Activated naive CD8-positive, alpha-beta T cell treated with anti-CD3 and anti-CD28 coated beads for 36 hours (primary cell): ENCODE data around the gene EYA4. TPM values are rescaled to one million over a fixed set of nuclear protein-coding genes. Genes with fewer than 3 reads are reported as not detected.

Source experiments
- DNase-seq: peaks from one replicate; pipeline ENCODE4 v3.0.0; 2021
- H3K27ac Mint-ChIP-seq: one replicate; pipeline ENCODE4 v1.8.0; 2022; ENCODE audit warnings: mild to moderate bottlenecking, moderate library complexity, mixed read lengths
- H3K27me3 Mint-ChIP-seq: one replicate; pipeline ENCODE4 v1.8.0; 2022; ENCODE audit warnings: mild to moderate bottlenecking, mixed read lengths
- H3K36me3 Mint-ChIP-seq: one replicate; pipeline ENCODE4 v1.8.0; 2021; ENCODE audit warnings: mild to moderate bottlenecking, mixed read lengths
- H3K4me1 Mint-ChIP-seq: one replicate; pipeline ENCODE4 v1.8.0; 2021; ENCODE audit warnings: mixed read lengths
- H3K4me3 Mint-ChIP-seq: one replicate; pipeline ENCODE4 v1.8.0; 2022; ENCODE audit warnings: mild to moderate bottlenecking, moderate library complexity, mixed read lengths
- H3K9me3 Mint-ChIP-seq: one replicate; pipeline ENCODE4 v1.8.0; 2022; ENCODE audit warnings: mixed read lengths
- total RNA-seq, 2 experiments: library from RNA; stranded (reverse); gene quantifications; one replicate each; pipeline ENCODE4 v1.2.3, GENCODE V29; 2021

The EYA4 gene
- total RNA-seq, 2 experiments from 2014 or later: not detected

- Mint-ChIP-seq H3K9me3 (no peaks in the 10 kb centered on the region), H3K36me3 (no peaks in the 10 kb centered on the region), H3K4me3 (no peak overlapping the region), H3K4me1 (no peaks in the 10 kb centered on the region), H3K27ac (no peak overlapping the region), H3K27me3 (no peaks in the 10 kb centered on the region)
- no peak for DNase-seq
Observed at GRCh38 chr6:133404728-133405127, 163.6 kb downstream of the EYA4 start.

- DNase-seq: no peak
- Mint-ChIP-seq H3K4me3 (no peak overlapping the region), H3K27ac (no peak overlapping the region), H3K9me3 (no peaks in the 10 kb centered on the region), H3K4me1 (no peaks in the 10 kb centered on the region), H3K27me3 (no peaks in the 10 kb centered on the region), H3K36me3 (no peaks in the 10 kb centered on the region)
Observed at GRCh38 chr6:133407320-133408100, 166.4 kb downstream of the EYA4 start.

GRCh38 chr6:133408132-133408531, 167.0 kb downstream of the EYA4 start:
- no peaks in the 10 kb centered on the region for H3K4me1 Mint-ChIP-seq
- no peaks in the 10 kb centered on the region for H3K9me3 Mint-ChIP-seq

GRCh38 chr6:133408543-133408942, 167.4 kb downstream of the EYA4 start:
- no peaks in the 10 kb centered on the region for H3K36me3 Mint-ChIP-seq
- no peaks in the 10 kb centered on the region for H3K27me3 Mint-ChIP-seq
- H3K4me1 Mint-ChIP-seq: no peaks in the 10 kb centered on the region
- H3K27ac Mint-ChIP-seq: no peak overlapping the region
- DNase-seq: no peak
- H3K9me3 Mint-ChIP-seq: no peaks in the 10 kb centered on the region
- H3K4me3 Mint-ChIP-seq: no peak overlapping the region

More at GRCh38 chr6:133408132-133408531, 167.0 kb downstream of the EYA4 start:
- no peak overlapping the region for H3K4me3 Mint-ChIP-seq
- no peak overlapping the region for H3K27ac Mint-ChIP-seq
- no peaks in the 10 kb centered on the region for H3K27me3 Mint-ChIP-seq
- no peaks in the 10 kb centered on the region for H3K36me3 Mint-ChIP-seq
- DNase-seq: no peak

GRCh38 chr6:133410638-133411435, 169.7 kb downstream of the EYA4 start:
- H3K36me3 Mint-ChIP-seq: no peaks in the 10 kb centered on the region

GRCh38 chr6:133411757-133412156, 170.6 kb downstream of the EYA4 start:
- DNase-seq: no peak
- Mint-ChIP-seq H3K4me3 (no peak overlapping the region), H3K36me3 (no peaks in the 10 kb centered on the region), H3K9me3 (no peaks in the 10 kb centered on the region), H3K4me1 (no peaks in the 10 kb centered on the region), H3K27ac (no peak overlapping the region), H3K27me3 (no peaks in the 10 kb centered on the region)

More at GRCh38 chr6:133410638-133411435, 169.7 kb downstream of the EYA4 start:
- H3K9me3 Mint-ChIP-seq: no peaks in the 10 kb centered on the region
- no peaks in the 10 kb centered on the region for H3K4me1 Mint-ChIP-seq
- no peaks in the 10 kb centered on the region for H3K27me3 Mint-ChIP-seq
- no peak overlapping the region for H3K27ac Mint-ChIP-seq
- H3K4me3 Mint-ChIP-seq: no peak overlapping the region
- no peak for DNase-seq

- Mint-ChIP-seq H3K27me3 (no peaks in the 10 kb centered on the region), H3K4me1 (no peaks in the 10 kb centered on the region), H3K9me3 (no peaks in the 10 kb centered on the region), H3K36me3 (no peaks in the 10 kb centered on the region), H3K4me3 (no peak overlapping the region), H3K27ac (no peak overlapping the region)
- no peak for DNase-seq
Observed at GRCh38 chr6:133415262-133415661, 174.1 kb downstream of the EYA4 start.

- H3K27ac Mint-ChIP-seq: no peak overlapping the region
- H3K36me3 Mint-ChIP-seq: no peaks in the 10 kb centered on the region
- H3K4me1 Mint-ChIP-seq: no peaks in the 10 kb centered on the region
- H3K27me3 Mint-ChIP-seq: no peaks in the 10 kb centered on the region
- no peaks in the 10 kb centered on the region for H3K9me3 Mint-ChIP-seq
- H3K4me3 Mint-ChIP-seq: no peak overlapping the region
- no peak for DNase-seq
Observed at GRCh38 chr6:133418108-133418507, 177.0 kb downstream of the EYA4 start.

- H3K36me3 Mint-ChIP-seq: no peaks in the 10 kb centered on the region
Observed at GRCh38 chr6:133423242-133423641, 182.1 kb downstream of the EYA4 start.

GRCh38 chr6:133424359-133424758, 183.2 kb downstream of the EYA4 start:
- no peak overlapping the region for H3K4me3 Mint-ChIP-seq
- no peaks in the 10 kb centered on the region for H3K4me1 Mint-ChIP-seq
- no peaks in the 10 kb centered on the region for H3K27me3 Mint-ChIP-seq
- no peaks in the 10 kb centered on the region for H3K36me3 Mint-ChIP-seq
- H3K27ac Mint-ChIP-seq: no peak overlapping the region
- no peaks in the 10 kb centered on the region for H3K9me3 Mint-ChIP-seq
- DNase-seq: no peak

More at GRCh38 chr6:133423242-133423641, 182.1 kb downstream of the EYA4 start:
- no peaks in the 10 kb centered on the region for H3K4me1 Mint-ChIP-seq
- H3K4me3 Mint-ChIP-seq: no peak overlapping the region
- no peak overlapping the region for H3K27ac Mint-ChIP-seq
- no peaks in the 10 kb centered on the region for H3K27me3 Mint-ChIP-seq
- H3K9me3 Mint-ChIP-seq: no peaks in the 10 kb centered on the region
- no peak for DNase-seq

- Mint-ChIP-seq H3K36me3 (no peaks in the 10 kb centered on the region), H3K4me1 (no peaks in the 10 kb centered on the region), H3K9me3 (no peaks in the 10 kb centered on the region), H3K27ac (no peak overlapping the region), H3K4me3 (no peak overlapping the region), H3K27me3 (no peaks in the 10 kb centered on the region)
- DNase-seq: no peak
Observed at GRCh38 chr6:133426038-133426437, 184.9 kb downstream of the EYA4 start.

GRCh38 chr6:133428295-133428694, 187.1 kb downstream of the EYA4 start:
- Mint-ChIP-seq H3K4me3 (no peak overlapping the region), H3K36me3 (no peaks in the 10 kb centered on the region), H3K27me3 (no peaks in the 10 kb centered on the region), H3K27ac (no peak overlapping the region), H3K9me3 (no peaks in the 10 kb centered on the region), H3K4me1 (no peaks in the 10 kb centered on the region)
- DNase-seq: no peak

GRCh38 chr6:133430530-133430929, 189.4 kb downstream of the EYA4 start:
- H3K36me3 Mint-ChIP-seq: no peaks in the 10 kb centered on the region
- no peak overlapping the region for H3K27ac Mint-ChIP-seq

GRCh38 chr6:133431031-133431430, 189.9 kb downstream of the EYA4 start:
- no peaks in the 10 kb centered on the region for H3K4me1 Mint-ChIP-seq
- H3K9me3 Mint-ChIP-seq: no peaks in the 10 kb centered on the region
- H3K4me3 Mint-ChIP-seq: no peak overlapping the region
- H3K27ac Mint-ChIP-seq: no peak overlapping the region
- H3K27me3 Mint-ChIP-seq: no peaks in the 10 kb centered on the region
- DNase-seq: no peak
- no peaks in the 10 kb centered on the region for H3K36me3 Mint-ChIP-seq

More at GRCh38 chr6:133430530-133430929, 189.4 kb downstream of the EYA4 start:
- no peaks in the 10 kb centered on the region for H3K9me3 Mint-ChIP-seq
- no peak for DNase-seq
- H3K27me3 Mint-ChIP-seq: no peaks in the 10 kb centered on the region
- no peaks in the 10 kb centered on the region for H3K4me1 Mint-ChIP-seq
- H3K4me3 Mint-ChIP-seq: no peak overlapping the region
